ENCODE results near the gene CDADC1. TPM values are rescaled to one million over a fixed set of nuclear protein-coding genes. Genes with fewer than 3 reads are reported as not detected.

CDADC1 gene
- total and polyA plus RNA-seq, 2 donors (not counting 3 experiments of a cell fraction or from before 2014, with no cell fraction given): 2.4 to 9.1 TPM

- FAIRE-seq (no peak), DNase-seq (ENCODE audit: low read depth, low spot score) (peak; percentile 41)
- no peak overlapping the region for H3K9ac ChIP-seq (replicated peaks; ENCODE audit: extremely low read depth, insufficient read depth, low read length)
- no peaks in the 10 kb centered on the region for H3K4me1 ChIP-seq (ENCODE audit: control insufficient read depth, extremely low read depth, insufficient read depth, low read length)
- no peak overlapping the region for H3K4me3 ChIP-seq (replicated peaks in 1 of 3; ENCODE audit: insufficient read depth in 1 of 3, low read depth in 1 of 3, low read length in 3 of 3)
- TF ChIP-seq CTCF (IDR thresholded peaks at IDR 0.05; ENCODE audit: extremely low read depth in 1 of 2, insufficient read depth in 1 of 2, low read depth in 1 of 2, low read length in 2 of 2): peak; percentile 48 to 51
- TF ChIP-seq GATA2 (IDR thresholded peaks at IDR 0.05; ENCODE audit: insufficient read depth, insufficient read length, low read depth, low read length): no peak
- ChIA-PET CTCF (interaction anchor here (0.7 to 1.4 kb wide), 19 partner anchors 8 to 368 kb away, joined by 3 to 24 read pairs (median 5); partner anchors contain the start of genes CDADC1 and MLNR), POLR2A (no interaction called here)
- BruUV-seq (replicated peaks): no TSS peak
- no peak overlapping the region for H3K27ac ChIP-seq (ENCODE audit: insufficient read depth, low read depth, low read length)
- H4K20me1 ChIP-seq (replicated peaks; ENCODE audit: control insufficient read depth, extremely low read depth, insufficient read depth, low read length): no peaks in the 10 kb centered on the region
- H3K27me3 ChIP-seq (ENCODE audit: control insufficient read depth in 2 of 2, insufficient read depth in 2 of 2, low read length in 2 of 2): peaks cover 0 to 3% of the 10 kb centered on the region in 2 experiments
- dilution Hi-C loops (cut with MboI; ENCODE audit: extremely low pct_ligation_motif_present, low sequenced_read_pairs): no loop called here
- no peak overlapping the region for H3K4me2 ChIP-seq (ENCODE audit: insufficient read depth, low read length)
- H2AFZ ChIP-seq (ENCODE audit: low read depth, low read length): no peak overlapping the region
- H3K9me1 ChIP-seq (replicated peaks; ENCODE audit: control insufficient read depth, extremely low read depth, insufficient read depth, low read length): no peaks in the 10 kb centered on the region
- no peaks in the 10 kb centered on the region for H3K9me3 ChIP-seq (replicated peaks; ENCODE audit: control insufficient read depth, insufficient read depth, low read length)
- H3K36me3 ChIP-seq (ENCODE audit: control insufficient read depth in 2 of 2, extremely low read depth in 1 of 2, insufficient read depth in 2 of 2, low read length in 2 of 2): no peaks in the 10 kb centered on the region
- intact Hi-C loops (cut with micrococcal nuclease): loop anchor here (1.0 to 2.0 kb wide), 2 partner anchors 41 to 367 kb away; no protein-coding TSS in a partner anchor
- no peaks in the 10 kb centered on the region for H3K79me2 ChIP-seq (ENCODE audit: control insufficient read depth, insufficient read depth, low read length)
Observed at GRCh38 chr13:49240017-49240416, 7.7 kb upstream of the CDADC1 start.

GRCh38 chr13:49241296-49241695 lies 6.4 kb upstream of the CDADC1 start:
- ChIA-PET POLR2A (no interaction called here), CTCF (interaction anchor here (1.0 kb wide), 1 partner anchor 39 kb away, joined by 3 read pairs; no protein-coding TSS in a partner anchor)
- H3K36me3 ChIP-seq (ENCODE audit: control insufficient read depth in 2 of 2, extremely low read depth in 1 of 2, insufficient read depth in 2 of 2, low read length in 2 of 2): no peaks in the 10 kb centered on the region
- DNase-seq (ENCODE audit: low read depth, low spot score) (no peak), FAIRE-seq (no peak)
- H3K9me3 ChIP-seq (replicated peaks; ENCODE audit: control insufficient read depth, insufficient read depth, low read length): no peaks in the 10 kb centered on the region
- intact Hi-C loops (cut with micrococcal nuclease): loop anchor here (2.0 kb wide), 1 partner anchor 366 kb away; no protein-coding TSS in a partner anchor
- H3K27me3 ChIP-seq (ENCODE audit: control insufficient read depth in 2 of 2, insufficient read depth in 2 of 2, low read length in 2 of 2): peaks cover 0 to 3% of the 10 kb centered on the region in 2 experiments
- no peaks in the 10 kb centered on the region for H3K79me2 ChIP-seq (ENCODE audit: control insufficient read depth, insufficient read depth, low read length)
- no peak overlapping the region for H3K4me3 ChIP-seq (replicated peaks in 1 of 3; ENCODE audit: insufficient read depth in 1 of 3, low read depth in 1 of 3, low read length in 3 of 3)
- H4K20me1 ChIP-seq (replicated peaks; ENCODE audit: control insufficient read depth, extremely low read depth, insufficient read depth, low read length): no peaks in the 10 kb centered on the region
- dilution Hi-C loops (cut with MboI; ENCODE audit: extremely low pct_ligation_motif_present, low sequenced_read_pairs): no loop called here
- BruUV-seq (replicated peaks): no TSS peak
- H3K9me1 ChIP-seq (replicated peaks; ENCODE audit: control insufficient read depth, extremely low read depth, insufficient read depth, low read length): no peaks in the 10 kb centered on the region
- no peaks in the 10 kb centered on the region for H3K4me1 ChIP-seq (ENCODE audit: control insufficient read depth, extremely low read depth, insufficient read depth, low read length)
- H3K4me2 ChIP-seq (ENCODE audit: insufficient read depth, low read length): no peak overlapping the region
- H3K9ac ChIP-seq (replicated peaks; ENCODE audit: extremely low read depth, insufficient read depth, low read length): no peak overlapping the region
- no peak overlapping the region for H2AFZ ChIP-seq (ENCODE audit: low read depth, low read length)
- TF ChIP-seq, protein P1, sequence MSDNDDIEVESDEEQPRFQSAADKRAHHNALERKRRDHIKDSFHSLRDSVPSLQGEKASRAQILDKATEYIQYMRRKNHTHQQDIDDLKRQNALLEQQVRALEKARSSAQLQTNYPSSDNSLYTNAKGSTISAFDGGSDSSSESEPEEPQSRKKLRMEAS (IDR thresholded peaks at IDR 0.05; ENCODE audit: insufficient read depth, insufficient read length): no peak
- TF ChIP-seq MYC (IDR thresholded peaks at IDR 0.05; ENCODE audit: low read depth, low read length) (no peak), EZH2 (IDR thresholded peaks at IDR 0.05; ENCODE audit: borderline replicate concordance, low read depth, low read length, severe bottlenecking) (no peak), POLR2A (IDR thresholded peaks at IDR 0.05; ENCODE audit: low read depth, low read length) (no peak), CTCF (IDR thresholded peaks at IDR 0.05; ENCODE audit: extremely low read depth in 1 of 2, insufficient read depth in 1 of 2, low read depth in 1 of 2, low read length in 2 of 2) (no peak), POLR2AphosphoS5 (IDR thresholded peaks at IDR 0.05; ENCODE audit: insufficient read depth, low read depth, low read length) (no peak)
- H3K27ac ChIP-seq (ENCODE audit: insufficient read depth, low read depth, low read length): no peak overlapping the region
